NCI-H2196 treated with DMSO at 0.1 percent for 48 hours (cell line): ENCODE data around the gene XPO4.

Source experiments
- DNase-seq: peaks from one replicate; lab custom pipeline; 2025; ENCODE audit not compliant: unreplicated experiment; lab: John Stamatoyannopoulos, UW

Gene XPO4

GRCh38 chr13:20831254-20831653, 71.3 kb downstream of the XPO4 start:
- no peak for DNase-seq

DNA sequence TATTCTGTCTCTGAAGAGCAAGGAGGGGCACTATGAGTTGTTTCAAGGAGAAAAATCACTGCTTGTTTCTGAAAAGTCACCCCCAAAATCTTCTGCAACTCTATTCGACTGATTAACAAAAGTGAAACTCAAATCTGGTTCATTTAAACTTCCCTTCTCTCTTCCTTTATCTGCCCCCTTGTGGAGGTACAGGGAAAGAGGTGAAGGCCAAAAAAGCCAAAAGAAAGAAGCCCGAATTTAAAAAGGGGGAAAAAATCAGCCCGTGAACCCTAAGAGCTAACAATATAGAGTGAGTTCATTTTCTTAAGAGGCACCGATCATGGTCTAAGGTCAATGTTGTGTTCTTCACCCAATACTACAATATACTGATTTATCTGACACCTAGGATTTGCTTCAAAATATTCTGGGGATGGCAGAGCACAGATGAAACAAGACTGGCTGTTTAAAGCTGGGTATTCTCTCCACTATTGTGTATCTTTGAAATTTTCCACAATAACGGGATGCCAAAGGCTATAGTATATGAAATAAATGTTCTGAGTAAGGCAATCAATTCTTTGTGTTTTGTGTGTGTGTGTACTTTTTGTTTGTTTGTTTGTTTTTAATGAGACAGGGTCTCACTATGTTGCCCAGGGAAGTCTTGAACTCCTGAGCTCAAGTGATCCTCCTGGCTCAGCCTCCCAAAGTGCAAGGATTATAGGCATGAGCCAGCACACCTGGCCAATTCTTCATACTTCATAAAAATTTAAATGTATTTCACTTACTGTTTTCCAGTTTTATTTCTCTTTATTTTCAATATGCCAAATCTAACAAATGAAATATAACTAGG, 73.8 kb downstream of the XPO4 start:
- peak; percentile 1 for DNase-seq

- DNase-seq: no peak
Measured at GRCh38 chr13:20826843-20827560, 75.5 kb downstream of the XPO4 start.

- DNase-seq: no peak
Measured at GRCh38 chr13:20826301-20826700, 76.2 kb downstream of the XPO4 start.

GRCh38 chr13:20825477-20825875, 77.1 kb downstream of the XPO4 start:
- DNase-seq: no peak

GRCh38 chr13:20824762-20825476, 77.6 kb downstream of the XPO4 start:
- no peak for DNase-seq

- no peak for DNase-seq
Measured at GRCh38 chr13:20823071-20823470, 79.5 kb downstream of the XPO4 start.

- no peak for DNase-seq
Measured at GRCh38 chr13:20822406-20822805, 80.1 kb downstream of the XPO4 start.

- no peak for DNase-seq
Measured at GRCh38 chr13:20819715-20820114, 82.8 kb downstream of the XPO4 start.

GRCh38 chr13:20815464-20815863, 87.1 kb downstream of the XPO4 start:
- DNase-seq: no peak

- peak; percentile 39 for DNase-seq
Measured at GRCh38 chr13:20814224-20814910, 88.2 kb downstream of the XPO4 start.

- DNase-seq: no peak
Measured at GRCh38 chr13:20812890-20813289, 89.7 kb downstream of the XPO4 start.

DNA sequence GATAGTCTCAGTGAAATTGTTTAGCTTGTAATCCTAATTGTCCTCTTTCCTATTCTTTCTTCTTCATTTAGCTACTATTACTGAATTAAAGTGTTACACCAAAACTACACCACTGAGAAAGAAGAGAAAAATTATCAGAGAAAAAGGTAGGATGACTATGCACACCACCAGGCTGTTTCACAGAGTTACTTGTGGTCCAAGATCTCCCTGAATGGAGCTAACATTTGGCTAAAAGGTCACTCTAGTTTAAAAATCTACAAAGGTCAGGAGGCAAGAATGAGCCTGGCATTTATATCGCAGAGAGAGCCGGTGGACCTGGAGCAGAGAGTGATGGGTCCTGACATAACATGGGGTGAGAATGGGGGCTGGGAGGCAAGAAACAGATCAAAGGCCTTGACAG, 91.7 kb downstream of the XPO4 start:
- DNase-seq: no peak

- no peak for DNase-seq
Measured at GRCh38 chr13:20808874-20809273, 93.7 kb downstream of the XPO4 start.

GRCh38 chr13:20803180-20803965, 99.2 kb downstream of the XPO4 start:
- DNase-seq: no peak

- DNase-seq: no peak
Measured at GRCh38 chr13:20801707-20802106, 100.8 kb downstream of the XPO4 start.

DNA sequence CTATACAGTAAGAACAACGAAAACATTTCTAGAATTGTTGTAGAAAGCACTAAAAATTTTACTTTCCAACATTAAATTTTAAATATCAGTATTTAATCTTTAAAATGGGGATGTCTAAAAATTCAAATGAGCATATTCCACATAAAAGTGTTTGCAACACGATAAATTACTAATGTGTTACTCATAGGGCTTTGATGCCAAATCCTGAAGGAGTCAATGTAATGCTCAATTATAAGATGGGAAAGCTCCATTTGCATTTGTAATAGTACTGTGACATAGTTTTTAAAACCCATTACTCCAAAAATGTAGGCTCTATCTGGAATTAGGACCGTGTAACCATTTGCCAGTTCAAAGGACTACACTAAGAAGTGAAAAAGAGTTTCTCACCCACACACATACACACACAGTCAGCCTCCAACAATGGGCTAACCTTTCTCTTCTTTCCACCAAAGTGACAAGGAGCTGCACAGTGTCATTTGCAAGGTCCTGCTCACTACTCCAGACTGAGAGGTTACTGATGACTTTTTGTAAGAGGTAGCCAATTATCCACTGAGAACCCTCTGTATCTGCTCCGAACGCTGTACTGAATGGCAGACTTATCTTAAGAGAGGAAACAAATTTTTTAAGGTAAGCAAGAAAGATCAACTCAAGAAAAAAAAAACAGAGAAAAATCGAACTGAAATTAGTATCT, 102.7 kb downstream of the XPO4 start:
- no peak for DNase-seq

- no peak for DNase-seq
Measured at GRCh38 chr13:20798027-20798426, 104.5 kb downstream of the XPO4 start.

GRCh38 chr13:20796791-20797508, 105.6 kb downstream of the XPO4 start:
- DNase-seq: no peak
